ENCODE measurements around the gene NAA80. TPM values are rescaled to one million over a fixed set of nuclear protein-coding genes. Genes with fewer than 3 reads are reported as not detected.
A peak's percentile ranks its signal among the peaks of the same experiment; 100 is the strongest.

Gene NAA80
- total and polyA plus RNA-seq, 2 of the 13 experiments (the other 11 are each of a cell fraction or from before 2014, with no cell fraction given): 3.4 to 8.7 TPM

DNA sequence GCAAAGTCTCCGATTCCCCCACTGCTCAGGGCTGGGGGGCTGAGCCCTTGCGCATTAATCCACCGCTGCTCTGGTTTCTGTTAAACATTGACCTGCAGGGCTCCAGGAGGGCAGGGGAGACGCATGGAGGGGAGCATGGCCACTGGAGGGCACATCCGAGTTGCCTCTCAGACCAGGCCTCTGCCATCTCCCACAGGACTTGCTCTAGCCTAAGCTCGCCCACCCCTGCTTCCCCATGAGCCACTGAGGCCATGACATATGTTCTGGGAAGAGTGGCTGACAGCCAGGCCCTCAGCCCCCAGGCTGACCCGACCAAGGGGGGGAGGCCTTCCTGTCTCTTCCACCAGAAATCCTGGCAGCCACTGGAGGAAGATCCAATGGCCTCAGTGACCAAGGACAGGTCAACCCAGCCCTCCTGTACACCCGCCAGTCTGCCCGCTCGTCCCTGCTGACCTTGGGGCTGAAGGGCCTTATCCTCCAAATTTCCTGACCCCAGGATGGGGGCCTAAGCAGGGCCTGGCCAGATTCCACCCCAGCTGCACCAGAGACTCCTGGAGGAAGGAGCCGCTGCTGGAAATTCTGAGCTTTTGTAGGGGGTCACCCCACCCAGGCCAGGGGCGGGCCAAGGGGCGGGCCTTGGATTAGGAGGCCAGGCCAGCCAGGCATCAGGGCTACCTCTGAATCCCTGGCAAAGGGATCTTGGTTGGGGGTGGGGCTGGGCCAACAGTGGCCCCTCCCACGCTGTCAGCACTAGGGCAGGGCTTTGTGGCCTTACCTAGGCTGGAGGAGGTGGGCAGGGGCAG lies 4.0 kb upstream of the NAA80 start, which contains the start of gene HYAL1 (continued):
- TF ChIP-seq, protein P1, sequence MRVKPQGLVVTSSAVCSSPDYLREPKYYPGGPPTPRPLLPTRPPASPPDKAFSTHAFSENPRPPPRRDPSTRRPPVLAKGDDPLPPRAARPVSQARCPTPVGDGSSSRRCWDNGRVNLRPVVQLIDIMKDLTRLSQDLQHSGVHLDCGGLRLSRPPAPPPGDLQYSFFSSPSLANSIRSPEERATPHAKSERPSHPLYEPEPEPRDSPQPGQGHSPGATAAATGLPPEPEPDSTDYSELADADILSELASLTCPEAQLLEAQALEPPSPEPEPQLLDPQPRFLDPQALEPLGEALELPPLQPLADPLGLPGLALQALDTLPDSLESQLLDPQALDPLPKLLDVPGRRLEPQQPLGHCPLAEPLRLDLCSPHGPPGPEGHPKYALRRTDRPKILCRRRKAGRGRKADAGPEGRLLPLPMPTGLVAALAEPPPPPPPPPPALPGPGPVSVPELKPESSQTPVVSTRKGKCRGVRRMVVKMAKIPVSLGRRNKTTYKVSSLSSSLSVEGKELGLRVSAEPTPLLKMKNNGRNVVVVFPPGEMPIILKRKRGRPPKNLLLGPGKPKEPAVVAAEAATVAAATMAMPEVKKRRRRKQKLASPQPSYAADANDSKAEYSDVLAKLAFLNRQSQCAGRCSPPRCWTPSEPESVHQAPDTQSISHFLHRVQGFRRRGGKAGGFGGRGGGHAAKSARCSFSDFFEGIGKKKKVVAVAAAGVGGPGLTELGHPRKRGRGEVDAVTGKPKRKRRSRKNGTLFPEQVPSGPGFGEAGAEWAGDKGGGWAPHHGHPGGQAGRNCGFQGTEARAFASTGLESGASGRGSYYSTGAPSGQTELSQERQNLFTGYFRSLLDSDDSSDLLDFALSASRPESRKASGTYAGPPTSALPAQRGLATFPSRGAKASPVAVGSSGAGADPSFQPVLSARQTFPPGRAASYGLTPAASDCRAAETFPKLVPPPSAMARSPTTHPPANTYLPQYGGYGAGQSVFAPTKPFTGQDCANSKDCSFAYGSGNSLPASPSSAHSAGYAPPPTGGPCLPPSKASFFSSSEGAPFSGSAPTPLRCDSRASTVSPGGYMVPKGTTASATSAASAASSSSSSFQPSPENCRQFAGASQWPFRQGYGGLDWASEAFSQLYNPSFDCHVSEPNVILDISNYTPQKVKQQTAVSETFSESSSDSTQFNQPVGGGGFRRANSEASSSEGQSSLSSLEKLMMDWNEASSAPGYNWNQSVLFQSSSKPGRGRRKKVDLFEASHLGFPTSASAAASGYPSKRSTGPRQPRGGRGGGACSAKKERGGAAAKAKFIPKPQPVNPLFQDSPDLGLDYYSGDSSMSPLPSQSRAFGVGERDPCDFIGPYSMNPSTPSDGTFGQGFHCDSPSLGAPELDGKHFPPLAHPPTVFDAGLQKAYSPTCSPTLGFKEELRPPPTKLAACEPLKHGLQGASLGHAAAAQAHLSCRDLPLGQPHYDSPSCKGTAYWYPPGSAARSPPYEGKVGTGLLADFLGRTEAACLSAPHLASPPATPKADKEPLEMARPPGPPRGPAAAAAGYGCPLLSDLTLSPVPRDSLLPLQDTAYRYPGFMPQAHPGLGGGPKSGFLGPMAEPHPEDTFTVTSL (CRISPR knock-in tag; IDR thresholded peaks at IDR 0.05; ENCODE audit: borderline replicate concordance): peak; percentile 62; the same call in 1 of the 2 replicates
- TF ChIP-seq, protein P2, sequence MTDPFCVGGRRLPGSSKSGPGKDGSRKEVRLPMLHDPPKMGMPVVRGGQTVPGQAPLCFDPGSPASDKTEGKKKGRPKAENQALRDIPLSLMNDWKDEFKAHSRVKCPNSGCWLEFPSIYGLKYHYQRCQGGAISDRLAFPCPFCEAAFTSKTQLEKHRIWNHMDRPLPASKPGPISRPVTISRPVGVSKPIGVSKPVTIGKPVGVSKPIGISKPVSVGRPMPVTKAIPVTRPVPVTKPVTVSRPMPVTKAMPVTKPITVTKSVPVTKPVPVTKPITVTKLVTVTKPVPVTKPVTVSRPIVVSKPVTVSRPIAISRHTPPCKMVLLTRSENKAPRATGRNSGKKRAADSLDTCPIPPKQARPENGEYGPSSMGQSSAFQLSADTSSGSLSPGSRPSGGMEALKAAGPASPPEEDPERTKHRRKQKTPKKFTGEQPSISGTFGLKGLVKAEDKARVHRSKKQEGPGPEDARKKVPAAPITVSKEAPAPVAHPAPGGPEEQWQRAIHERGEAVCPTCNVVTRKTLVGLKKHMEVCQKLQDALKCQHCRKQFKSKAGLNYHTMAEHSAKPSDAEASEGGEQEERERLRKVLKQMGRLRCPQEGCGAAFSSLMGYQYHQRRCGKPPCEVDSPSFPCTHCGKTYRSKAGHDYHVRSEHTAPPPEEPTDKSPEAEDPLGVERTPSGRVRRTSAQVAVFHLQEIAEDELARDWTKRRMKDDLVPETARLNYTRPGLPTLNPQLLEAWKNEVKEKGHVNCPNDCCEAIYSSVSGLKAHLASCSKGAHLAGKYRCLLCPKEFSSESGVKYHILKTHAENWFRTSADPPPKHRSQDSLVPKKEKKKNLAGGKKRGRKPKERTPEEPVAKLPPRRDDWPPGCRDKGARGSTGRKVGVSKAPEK (CRISPR knock-in tag; IDR thresholded peaks at IDR 0.05; ENCODE audit: borderline replicate concordance): no peak
- no peak for TF ChIP-seq SETDB1 (CRISPR knock-in tag; IDR thresholded peaks at IDR 0.05; ENCODE audit: borderline replicate concordance)
- no peak for TF ChIP-seq NFE2L2 (IDR thresholded peaks at IDR 0.05; ENCODE audit: low read length)
- TF ChIP-seq, protein P3, sequence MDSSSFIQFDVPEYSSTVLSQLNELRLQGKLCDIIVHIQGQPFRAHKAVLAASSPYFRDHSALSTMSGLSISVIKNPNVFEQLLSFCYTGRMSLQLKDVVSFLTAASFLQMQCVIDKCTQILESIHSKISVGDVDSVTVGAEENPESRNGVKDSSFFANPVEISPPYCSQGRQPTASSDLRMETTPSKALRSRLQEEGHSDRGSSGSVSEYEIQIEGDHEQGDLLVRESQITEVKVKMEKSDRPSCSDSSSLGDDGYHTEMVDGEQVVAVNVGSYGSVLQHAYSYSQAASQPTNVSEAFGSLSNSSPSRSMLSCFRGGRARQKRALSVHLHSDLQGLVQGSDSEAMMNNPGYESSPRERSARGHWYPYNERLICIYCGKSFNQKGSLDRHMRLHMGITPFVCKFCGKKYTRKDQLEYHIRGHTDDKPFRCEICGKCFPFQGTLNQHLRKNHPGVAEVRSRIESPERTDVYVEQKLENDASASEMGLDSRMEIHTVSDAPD (CRISPR knock-in tag; IDR thresholded peaks at IDR 0.05): 0 out of 2 replicates have a peak, but pooled peaks have one; percentile 36
- no peak for TF ChIP-seq NR2F1 (CRISPR knock-in tag; IDR thresholded peaks at IDR 0.05)
- TF ChIP-seq, protein P4, sequence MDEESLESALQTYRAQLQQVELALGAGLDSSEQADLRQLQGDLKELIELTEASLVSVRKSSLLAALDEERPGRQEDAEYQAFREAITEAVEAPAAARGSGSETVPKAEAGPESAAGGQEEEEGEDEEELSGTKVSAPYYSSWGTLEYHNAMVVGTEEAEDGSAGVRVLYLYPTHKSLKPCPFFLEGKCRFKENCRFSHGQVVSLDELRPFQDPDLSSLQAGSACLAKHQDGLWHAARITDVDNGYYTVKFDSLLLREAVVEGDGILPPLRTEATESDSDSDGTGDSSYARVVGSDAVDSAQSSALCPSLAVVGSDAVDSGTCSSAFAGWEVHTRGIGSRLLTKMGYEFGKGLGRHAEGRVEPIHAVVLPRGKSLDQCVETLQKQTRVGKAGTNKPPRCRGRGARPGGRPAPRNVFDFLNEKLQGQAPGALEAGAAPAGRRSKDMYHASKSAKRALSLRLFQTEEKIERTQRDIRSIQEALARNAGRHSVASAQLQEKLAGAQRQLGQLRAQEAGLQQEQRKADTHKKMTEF (CRISPR knock-in tag; IDR thresholded peaks at IDR 0.05): peak; percentile 84
- TF ChIP-seq THAP11 (CRISPR knock-in tag; IDR thresholded peaks at IDR 0.05): peak; percentile 77
- TF ChIP-seq CHD4 (IDR thresholded peaks at IDR 0.05; ENCODE audit: borderline replicate concordance, low read length): no peak
- no peak for TF ChIP-seq SP2 (CRISPR knock-in tag; IDR thresholded peaks at IDR 0.05)
- no peak for TF ChIP-seq TEAD2 (CRISPR knock-in tag; IDR thresholded peaks at IDR 0.05)
- TF ChIP-seq ZNF747 (CRISPR knock-in tag; IDR thresholded peaks at IDR 0.05; ENCODE audit: borderline replicate concordance): peak; percentile 60; the same call in 1 of the 2 replicates
- no peak for TF ChIP-seq ATAD3A (CRISPR knock-in tag; IDR thresholded peaks at IDR 0.05)
- peak; percentile 34; the same call in 1 of the 2 replicates for TF ChIP-seq DMAP1 (CRISPR knock-in tag; IDR thresholded peaks at IDR 0.05)
- 0 out of 2 replicates have a peak, but pooled peaks have one; percentile 34 for TF ChIP-seq KMT2B (CRISPR knock-in tag; IDR thresholded peaks at IDR 0.05)
- TF ChIP-seq STAG1 (CRISPR knock-in tag; IDR thresholded peaks at IDR 0.05): peak; percentile 63
